Gastroesophageal sphincter (tissue), 3 donors: ENCODE data around the gene TMEM38A.

Experiments
- POLR2A ChIP-seq, 2 donors: fragments of 450-650 bp; IDR thresholded peaks; one replicate each; pipeline ENCODE4 v1.6.1; 2017; ENCODE audit warnings: antibody characterized with exemption in 2 of 2, mild to moderate bottlenecking in 2 of 2, moderate library complexity in 1 of 2
- POLR2AphosphoS5 ChIP-seq: sonication (generic); formaldehyde crosslinking; IDR thresholded peaks from one replicate; pipeline ENCODE4 v1.6.1; 2017; ENCODE audit warnings: antibody characterized with exemption
- TF ChIP-seq, protein P1 (sequence below), 4 experiments: fragments of 200-600 bp in 2 of 4; fragments of 450-650 bp in 2 of 4; sonication (generic) in 1 of 4; IDR thresholded peaks; one replicate each; pipeline ENCODE4 v1.5.1; 2017 to 2019; ENCODE audit warnings: antibody characterized with exemption in 4 of 4, mild to moderate bottlenecking in 2 of 4, moderate library complexity in 2 of 4

DNA sequence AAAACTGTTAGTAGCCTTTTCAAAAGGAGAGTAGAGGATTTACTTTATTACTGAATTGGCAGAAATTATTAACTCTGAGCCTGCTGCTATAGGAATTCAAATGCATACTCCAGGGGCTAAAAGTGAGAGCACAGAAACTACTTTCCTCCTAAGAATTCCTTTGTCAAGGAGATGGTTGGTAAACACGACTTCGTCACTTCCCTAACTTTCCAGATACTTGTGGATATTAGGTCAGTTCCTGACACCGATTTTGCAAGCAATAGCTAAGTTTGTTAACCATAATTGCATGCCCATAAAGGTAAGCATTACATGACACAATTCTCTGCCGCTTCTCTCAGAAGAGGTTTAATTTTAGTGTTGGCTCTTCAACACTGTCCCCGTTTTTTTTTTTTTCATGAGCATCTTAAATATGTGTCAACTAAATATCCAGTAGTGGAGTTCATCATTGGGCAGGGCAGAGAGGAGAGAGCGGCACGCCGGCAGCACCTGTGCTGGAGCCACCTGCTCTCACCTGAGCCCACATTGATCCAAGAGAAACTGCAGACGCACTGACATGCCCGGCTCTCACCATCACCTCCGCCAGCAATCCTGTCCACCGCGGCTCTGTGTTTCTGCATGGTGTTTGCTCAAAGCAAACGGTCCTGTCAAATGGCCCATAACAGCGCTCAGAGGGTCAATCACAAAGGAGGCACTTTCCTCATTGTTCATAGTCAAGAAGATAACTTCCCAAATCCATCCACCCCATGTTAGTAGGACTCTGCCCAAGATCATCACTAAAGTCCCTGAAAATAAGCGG, 35.6 kb upstream of the TMEM38A start:
- TF ChIP-seq, protein P1, sequence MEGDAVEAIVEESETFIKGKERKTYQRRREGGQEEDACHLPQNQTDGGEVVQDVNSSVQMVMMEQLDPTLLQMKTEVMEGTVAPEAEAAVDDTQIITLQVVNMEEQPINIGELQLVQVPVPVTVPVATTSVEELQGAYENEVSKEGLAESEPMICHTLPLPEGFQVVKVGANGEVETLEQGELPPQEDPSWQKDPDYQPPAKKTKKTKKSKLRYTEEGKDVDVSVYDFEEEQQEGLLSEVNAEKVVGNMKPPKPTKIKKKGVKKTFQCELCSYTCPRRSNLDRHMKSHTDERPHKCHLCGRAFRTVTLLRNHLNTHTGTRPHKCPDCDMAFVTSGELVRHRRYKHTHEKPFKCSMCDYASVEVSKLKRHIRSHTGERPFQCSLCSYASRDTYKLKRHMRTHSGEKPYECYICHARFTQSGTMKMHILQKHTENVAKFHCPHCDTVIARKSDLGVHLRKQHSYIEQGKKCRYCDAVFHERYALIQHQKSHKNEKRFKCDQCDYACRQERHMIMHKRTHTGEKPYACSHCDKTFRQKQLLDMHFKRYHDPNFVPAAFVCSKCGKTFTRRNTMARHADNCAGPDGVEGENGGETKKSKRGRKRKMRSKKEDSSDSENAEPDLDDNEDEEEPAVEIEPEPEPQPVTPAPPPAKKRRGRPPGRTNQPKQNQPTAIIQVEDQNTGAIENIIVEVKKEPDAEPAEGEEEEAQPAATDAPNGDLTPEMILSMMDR (IDR thresholded peaks at IDR 0.05) = no peak
- TF ChIP-seq POLR2A (IDR thresholded peaks at IDR 0.05) = no peak
- no peak for TF ChIP-seq POLR2AphosphoS5
